Prostate gland (tissue), 2 donors: ENCODE results near the gene ASPHD1. TPM values are rescaled to one million over a fixed set of nuclear protein-coding genes. Genes with fewer than 3 reads are reported as not detected.

Experiments used
- DNase-seq: peaks from one replicate; pipeline ENCODE4 v3.0.0-alpha.2; 2019; ENCODE audit warnings: low spot score
- H3K27ac ChIP-seq, 2 donors: fragments of 200-600 bp; sonication (generic); 2 replicates each; pipeline ENCODE4 v1.5.1; 2017 to 2019
- H3K27me3 ChIP-seq: fragments of 200-600 bp; sonication (generic); replicated peaks from 2 replicates; pipeline ENCODE4 v1.5.1; 2019; ENCODE audit not compliant: insufficient read depth
- H3K36me3 ChIP-seq, 2 donors: fragments of 200-600 bp; sonication (generic); 1 replicate in 1 of 2; 2 replicates in 1 of 2; pipeline versions ENCODE4 v1.5.1 to v1.8.1; 2017 to 2019
- H3K4me1 ChIP-seq: fragments of 200-600 bp; sonication (generic); replicated peaks from 2 replicates; pipeline ENCODE4 v1.5.1; 2019
- H3K4me3 ChIP-seq, 2 donors: fragments of 200-600 bp; sonication (generic); 2 replicates each; pipeline ENCODE4 v1.5.1; 2017 to 2019
- H3K9me3 ChIP-seq: fragments of 200-600 bp; sonication (generic); 2 replicates; pipeline ENCODE4 v1.5.1; 2017
- POLR2A ChIP-seq: fragments of 450-650 bp; IDR thresholded peaks from one replicate; pipeline ENCODE4 v1.6.1; 2016; ENCODE audit warnings: antibody characterized with exemption, mild to moderate bottlenecking
- POLR2AphosphoS5 ChIP-seq: sonication (generic); formaldehyde crosslinking; IDR thresholded peaks from one replicate; pipeline ENCODE4 v1.6.1; 2017; ENCODE audit warnings: antibody characterized with exemption
- WGBS: methylation state at CpG from one replicate; pipeline ENCODE4 v1.1.5; 2018; 5-methylcytosine and 5-hydroxymethylcytosine counted together
- intact Hi-C: fragments of 100-400 bp; cut with DNase I; formaldehyde crosslinking; loops from one replicate; pipeline ENCODE4 v1.14.2; 2022
- total RNA-seq, 2 donors: library from RNA; depleted of rRNA; stranded (reverse); fragments of >200 nt; gene quantifications; one replicate each; pipeline ENCODE4 v1.1.0, GENCODE V29; 2016
- TF ChIP-seq, protein P1 (sequence below), 4 experiments: fragments of 200-600 bp in 2 of 4; fragments of 450-650 bp in 2 of 4; sonication (generic) in 2 of 4; IDR thresholded peaks; 1 replicate in 3 of 4; 2 replicates in 1 of 4; pipeline ENCODE4 v1.5.1; 2016 to 2019; ENCODE audit warnings: antibody characterized with exemption in 4 of 4, mild to moderate bottlenecking in 2 of 4, moderate library complexity in 2 of 4

Gene ASPHD1, protein sequence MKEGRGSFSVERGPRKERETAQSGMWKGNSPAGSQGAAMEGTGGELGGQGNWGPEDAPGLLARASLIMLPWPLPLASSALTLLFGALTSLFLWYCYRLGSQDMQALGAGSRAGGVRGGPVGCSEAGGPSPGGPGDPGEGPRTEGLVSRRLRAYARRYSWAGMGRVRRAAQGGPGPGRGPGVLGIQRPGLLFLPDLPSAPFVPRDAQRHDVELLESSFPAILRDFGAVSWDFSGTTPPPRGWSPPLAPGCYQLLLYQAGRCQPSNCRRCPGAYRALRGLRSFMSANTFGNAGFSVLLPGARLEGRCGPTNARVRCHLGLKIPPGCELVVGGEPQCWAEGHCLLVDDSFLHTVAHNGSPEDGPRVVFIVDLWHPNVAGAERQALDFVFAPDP
- total RNA-seq: 1 to 10 TPM; 1.2 to 5.1 TPM

DNA sequence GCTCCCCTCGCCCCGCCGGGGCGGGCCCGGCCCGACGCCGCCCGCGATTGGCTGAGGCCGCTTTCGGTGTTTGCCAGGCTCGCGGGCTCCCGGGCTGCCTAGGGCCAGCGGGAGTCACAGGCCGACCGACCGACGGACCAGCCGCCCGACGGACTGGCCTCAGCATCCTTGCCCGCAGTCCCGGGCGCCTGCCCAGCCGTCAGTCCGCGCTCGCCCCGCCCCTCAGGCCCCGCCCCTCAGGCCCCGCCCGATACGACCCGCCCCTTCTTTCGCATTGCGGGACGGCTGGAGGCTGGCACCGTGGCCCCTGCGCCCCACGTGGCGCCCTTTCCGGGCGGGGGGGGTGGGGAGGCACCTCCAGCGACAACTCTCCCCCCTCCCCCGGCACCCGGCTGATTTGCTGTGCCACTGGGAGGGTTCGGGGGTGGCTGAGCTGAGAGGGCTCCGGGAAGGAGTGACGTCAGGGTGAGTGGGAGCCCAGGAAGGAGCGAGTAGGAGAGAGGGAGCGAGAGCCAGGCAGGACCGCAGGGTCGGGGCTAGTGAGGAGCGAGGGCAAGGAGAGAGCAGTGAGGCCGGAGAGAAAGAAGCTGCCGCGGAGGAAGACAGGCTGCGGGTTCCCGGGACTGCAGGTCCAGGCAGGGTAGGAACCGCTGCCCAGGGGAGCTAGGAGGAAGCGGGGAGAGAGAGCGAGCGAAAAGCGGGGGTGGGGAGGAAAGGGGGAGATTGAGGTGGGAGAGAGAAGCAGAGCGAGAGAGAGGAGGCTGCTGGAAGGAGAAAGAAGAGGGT is at the start of gene ASPHD1:
ASPHD1 (plus strand) TSS at position 387 of the 786 bp plus-strand sequence. CDS start 484 bp downstream, outside the sequence.
- Histone ChIP-seq H3K27me3 (no peaks in the 10 kb centered on the region), H3K4me1 (peaks cover 3% of the 10 kb centered on the region), H3K9me3 (no peaks in the 10 kb centered on the region), H3K4me3 (peak within 1 kb of the TSS; percentile 35 to 57), H3K36me3 (no peaks in the 10 kb centered on the region), H3K27ac (peak within 1 kb of the TSS; percentile 73 to 77)
- peak; percentile 42 for DNase-seq
- TF ChIP-seq, protein P1, sequence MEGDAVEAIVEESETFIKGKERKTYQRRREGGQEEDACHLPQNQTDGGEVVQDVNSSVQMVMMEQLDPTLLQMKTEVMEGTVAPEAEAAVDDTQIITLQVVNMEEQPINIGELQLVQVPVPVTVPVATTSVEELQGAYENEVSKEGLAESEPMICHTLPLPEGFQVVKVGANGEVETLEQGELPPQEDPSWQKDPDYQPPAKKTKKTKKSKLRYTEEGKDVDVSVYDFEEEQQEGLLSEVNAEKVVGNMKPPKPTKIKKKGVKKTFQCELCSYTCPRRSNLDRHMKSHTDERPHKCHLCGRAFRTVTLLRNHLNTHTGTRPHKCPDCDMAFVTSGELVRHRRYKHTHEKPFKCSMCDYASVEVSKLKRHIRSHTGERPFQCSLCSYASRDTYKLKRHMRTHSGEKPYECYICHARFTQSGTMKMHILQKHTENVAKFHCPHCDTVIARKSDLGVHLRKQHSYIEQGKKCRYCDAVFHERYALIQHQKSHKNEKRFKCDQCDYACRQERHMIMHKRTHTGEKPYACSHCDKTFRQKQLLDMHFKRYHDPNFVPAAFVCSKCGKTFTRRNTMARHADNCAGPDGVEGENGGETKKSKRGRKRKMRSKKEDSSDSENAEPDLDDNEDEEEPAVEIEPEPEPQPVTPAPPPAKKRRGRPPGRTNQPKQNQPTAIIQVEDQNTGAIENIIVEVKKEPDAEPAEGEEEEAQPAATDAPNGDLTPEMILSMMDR (IDR thresholded peaks at IDR 0.05): no peak
- TF ChIP-seq POLR2A (no peak), POLR2AphosphoS5 (no peak)
- intact Hi-C loops: no loop called here
- WGBS: under 1% methylated on average over 55 of the region's 67 CpGs

DNA sequence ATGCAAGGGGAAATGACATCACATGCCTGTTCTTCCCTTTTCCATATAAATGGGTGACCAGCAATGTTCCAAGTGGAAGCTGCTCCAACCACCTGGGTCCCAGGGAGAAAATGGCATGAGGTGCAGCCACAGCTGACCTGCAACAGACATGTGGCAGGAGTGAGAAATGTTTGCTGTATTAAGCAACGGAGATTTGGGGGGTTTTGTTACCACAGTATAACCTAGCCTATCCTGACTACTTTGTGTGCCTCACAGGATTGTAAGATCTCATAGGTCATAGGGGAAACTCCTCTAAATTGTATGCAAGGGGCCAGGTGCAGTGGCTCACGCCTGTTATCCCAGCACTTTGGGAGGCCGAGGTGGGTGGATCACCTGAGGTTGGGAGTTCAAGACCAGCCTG is 49.3 kb upstream of the ASPHD1 start:
- H3K4me1 ChIP-seq: no peaks in the 10 kb centered on the region
- H3K4me3 ChIP-seq: no peak overlapping the region
- H3K36me3 ChIP-seq: peaks cover 0 to 8% of the 10 kb centered on the region in 2 donors
- TF ChIP-seq POLR2AphosphoS5 (no peak), POLR2A (no peak)
- TF ChIP-seq, protein P1 (IDR thresholded peaks at IDR 0.05): no peak
- no peaks in the 10 kb centered on the region for H3K9me3 ChIP-seq
- no peak overlapping the region for H3K27ac ChIP-seq
- 93% methylated on average over 3 of the region's 3 CpGs for WGBS
- no peaks in the 10 kb centered on the region for H3K27me3 ChIP-seq
- intact Hi-C loops: no loop called here
- DNase-seq: no peak

DNA sequence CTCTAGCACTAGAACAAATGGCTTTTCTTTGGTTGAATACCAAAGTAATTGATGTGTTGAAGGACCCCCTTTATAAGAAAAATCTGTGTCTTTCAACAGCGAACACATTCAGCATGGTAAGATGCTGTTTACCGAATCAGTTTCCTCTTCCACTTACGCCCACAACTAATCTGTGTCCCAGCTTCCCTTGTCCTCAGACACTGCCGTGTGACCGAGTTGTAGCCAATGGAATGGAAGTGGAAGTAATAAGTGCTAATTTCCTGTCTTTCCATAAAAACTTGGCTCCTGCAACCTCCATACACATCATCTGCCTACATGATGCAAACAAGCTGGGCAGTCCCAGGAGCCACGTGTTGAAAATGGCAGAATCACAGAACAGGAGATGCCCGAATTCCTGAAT is 47.6 kb upstream of the ASPHD1 start:
- Histone ChIP-seq H3K27me3 (no peaks in the 10 kb centered on the region), H3K9me3 (no peaks in the 10 kb centered on the region), H3K27ac (no peak overlapping the region), H3K36me3 (no peaks in the 10 kb centered on the region), H3K4me1 (no peaks in the 10 kb centered on the region), H3K4me3 (no peak overlapping the region)
- TF ChIP-seq, protein P1 (IDR thresholded peaks at IDR 0.05): no peak
- TF ChIP-seq POLR2AphosphoS5: peak; percentile 26
- no peak for DNase-seq
- intact Hi-C loops: no loop called here
- WGBS: 55% methylated on average over 7 of the region's 7 CpGs

DNA sequence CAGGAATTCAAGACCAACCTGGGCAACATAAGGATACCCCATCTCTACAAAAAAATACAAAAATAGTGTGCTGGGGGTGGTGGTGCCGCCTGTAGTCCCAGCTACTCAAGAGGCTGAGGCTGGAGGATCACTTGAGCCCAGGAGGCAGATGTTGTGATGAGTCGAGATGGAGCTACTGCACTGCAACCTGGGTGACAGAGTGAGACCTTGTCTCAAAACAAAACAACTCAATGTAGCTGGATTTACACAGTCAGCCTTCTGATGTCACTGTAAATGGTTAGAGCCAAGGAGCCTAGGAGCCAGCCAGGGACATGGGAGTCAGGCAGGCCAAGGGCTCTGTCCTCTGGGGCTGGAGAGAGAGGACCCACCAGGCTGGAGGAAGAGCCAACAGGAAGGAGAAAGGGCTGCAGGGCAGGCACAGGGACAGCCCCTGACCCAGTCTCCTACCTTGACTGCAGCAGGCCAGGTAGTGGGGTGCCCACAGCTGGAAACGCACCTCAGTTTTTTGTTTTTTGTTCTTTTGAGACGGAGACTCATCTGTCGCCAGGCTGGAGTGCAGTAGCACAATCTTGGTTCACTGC is 45.7 kb upstream of the ASPHD1 start:
- Histone ChIP-seq H3K9me3 (no peaks in the 10 kb centered on the region), H3K27me3 (no peaks in the 10 kb centered on the region), H3K4me3 (no peak overlapping the region), H3K36me3 (no peaks in the 10 kb centered on the region), H3K27ac (no peak overlapping the region), H3K4me1 (peaks cover 6% of the 10 kb centered on the region)
- no peak for DNase-seq
- intact Hi-C loops: no loop called here
- TF ChIP-seq POLR2AphosphoS5 (no peak), POLR2A (no peak)
- TF ChIP-seq, protein P1 (IDR thresholded peaks at IDR 0.05): no peak
- 92% methylated on average over 5 of the region's 5 CpGs for WGBS
